Calu3 (cell line): ENCODE measurements around the gene SEC62. TPM values are rescaled to one million over a fixed set of nuclear protein-coding genes. Genes with fewer than 3 reads are reported as not detected.
A peak's percentile ranks its signal among the peaks of the same experiment; 100 is the strongest.

ENCODE experiments used
- BruUV-seq: library from RNA; stranded (reverse); fragments of 400-500 nt; replicated peaks from 2 replicates; lab custom pipeline; 2021; lab: Mats Ljungman, UMichigan
- CTCF ChIA-PET: fragments of 300-600 bp; sonication (Branson Sonifier 250); formaldehyde crosslinking; loops from one replicate; lab custom pipeline; 2022; ENCODE audit warnings: antibody characterized with exemption; lab: Charles Lee
- DNase-seq: peaks from one replicate; pipeline ENCODE4 v3.0.0; 2022
- H3K27ac Mint-ChIP-seq: one replicate; pipeline ENCODE4 v1.8.0; 2022; ENCODE audit warnings: mixed read lengths; ENCODE audit not compliant: unreplicated experiment
- H3K27me3 Mint-ChIP-seq: one replicate; pipeline ENCODE4 v1.8.0; 2022; ENCODE audit warnings: mixed read lengths; ENCODE audit not compliant: unreplicated experiment
- H3K36me3 Mint-ChIP-seq: one replicate; pipeline ENCODE4 v1.8.0; 2022; ENCODE audit warnings: mild to moderate bottlenecking, moderate library complexity, mixed read lengths; ENCODE audit not compliant: insufficient read depth, unreplicated experiment
- H3K4me1 Mint-ChIP-seq: one replicate; pipeline ENCODE4 v1.8.0; 2022; ENCODE audit warnings: mild to moderate bottlenecking, low read depth, mixed read lengths; ENCODE audit not compliant: unreplicated experiment
- H3K4me3 Mint-ChIP-seq: one replicate; pipeline ENCODE4 v1.8.0; 2022; ENCODE audit warnings: mild to moderate bottlenecking, low read depth, moderate library complexity, mixed read lengths; ENCODE audit not compliant: unreplicated experiment
- H3K9me3 Mint-ChIP-seq: one replicate; pipeline ENCODE4 v1.8.0; 2022; ENCODE audit warnings: low read depth, mixed read lengths; ENCODE audit not compliant: unreplicated experiment
- intact Hi-C: fragments of 100-400 bp; cut with micrococcal nuclease; formaldehyde crosslinking; loops from one replicate; pipeline ENCODE4 v1.10.0; 2022; ENCODE audit not compliant: unreplicated experiment
- total RNA-seq: library from RNA; stranded (reverse); gene quantifications from 2 replicates; pipeline ENCODE4 v1.2.3, GENCODE V29; 2022
- TF ChIP-seq, protein P1 (sequence below): fragments of 200-600 bp; IDR thresholded peaks from one replicate; pipeline ENCODE4 v1.8.0; 2022; ENCODE audit warnings: antibody characterized with exemption; ENCODE audit not compliant: unreplicated experiment

Gene SEC62
- total RNA-seq, 1 experiment from 2014 or later, result 148 TPM

DNA sequence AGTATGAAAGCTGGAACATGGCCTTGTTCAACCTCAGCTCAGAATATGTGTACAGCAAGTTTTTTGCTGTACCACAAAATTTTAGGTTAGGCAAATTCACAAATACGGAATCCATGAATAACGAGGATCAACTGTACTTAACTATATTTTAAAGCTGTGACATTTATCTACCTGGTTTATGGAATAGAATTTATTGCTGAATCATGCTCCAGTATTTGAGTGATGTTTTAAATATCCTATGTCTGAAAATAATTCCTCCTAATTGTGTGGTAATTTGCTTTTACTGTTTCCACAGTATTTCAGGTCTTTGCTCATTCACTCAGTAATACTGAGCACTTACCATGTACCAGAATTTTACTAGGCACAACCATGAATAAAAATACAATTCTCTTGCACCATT, 29.5 kb downstream of the SEC62 start:
- H3K4me3 Mint-ChIP-seq, result no peak overlapping the region
- H3K27ac Mint-ChIP-seq, result no peak overlapping the region
- H3K36me3 Mint-ChIP-seq, result peaks cover 17% of the 10 kb centered on the region
- H3K4me1 Mint-ChIP-seq, result peaks cover 11% of the 10 kb centered on the region
- no peaks in the 10 kb centered on the region for H3K9me3 Mint-ChIP-seq
- no TSS peak for BruUV-seq
- TF ChIP-seq, protein P1, sequence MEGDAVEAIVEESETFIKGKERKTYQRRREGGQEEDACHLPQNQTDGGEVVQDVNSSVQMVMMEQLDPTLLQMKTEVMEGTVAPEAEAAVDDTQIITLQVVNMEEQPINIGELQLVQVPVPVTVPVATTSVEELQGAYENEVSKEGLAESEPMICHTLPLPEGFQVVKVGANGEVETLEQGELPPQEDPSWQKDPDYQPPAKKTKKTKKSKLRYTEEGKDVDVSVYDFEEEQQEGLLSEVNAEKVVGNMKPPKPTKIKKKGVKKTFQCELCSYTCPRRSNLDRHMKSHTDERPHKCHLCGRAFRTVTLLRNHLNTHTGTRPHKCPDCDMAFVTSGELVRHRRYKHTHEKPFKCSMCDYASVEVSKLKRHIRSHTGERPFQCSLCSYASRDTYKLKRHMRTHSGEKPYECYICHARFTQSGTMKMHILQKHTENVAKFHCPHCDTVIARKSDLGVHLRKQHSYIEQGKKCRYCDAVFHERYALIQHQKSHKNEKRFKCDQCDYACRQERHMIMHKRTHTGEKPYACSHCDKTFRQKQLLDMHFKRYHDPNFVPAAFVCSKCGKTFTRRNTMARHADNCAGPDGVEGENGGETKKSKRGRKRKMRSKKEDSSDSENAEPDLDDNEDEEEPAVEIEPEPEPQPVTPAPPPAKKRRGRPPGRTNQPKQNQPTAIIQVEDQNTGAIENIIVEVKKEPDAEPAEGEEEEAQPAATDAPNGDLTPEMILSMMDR, result no peak
- intact Hi-C loops, result no loop called here
- DNase-seq, result no peak
- H3K27me3 Mint-ChIP-seq, result no peaks in the 10 kb centered on the region
- CTCF ChIA-PET, result no interaction called here

DNA sequence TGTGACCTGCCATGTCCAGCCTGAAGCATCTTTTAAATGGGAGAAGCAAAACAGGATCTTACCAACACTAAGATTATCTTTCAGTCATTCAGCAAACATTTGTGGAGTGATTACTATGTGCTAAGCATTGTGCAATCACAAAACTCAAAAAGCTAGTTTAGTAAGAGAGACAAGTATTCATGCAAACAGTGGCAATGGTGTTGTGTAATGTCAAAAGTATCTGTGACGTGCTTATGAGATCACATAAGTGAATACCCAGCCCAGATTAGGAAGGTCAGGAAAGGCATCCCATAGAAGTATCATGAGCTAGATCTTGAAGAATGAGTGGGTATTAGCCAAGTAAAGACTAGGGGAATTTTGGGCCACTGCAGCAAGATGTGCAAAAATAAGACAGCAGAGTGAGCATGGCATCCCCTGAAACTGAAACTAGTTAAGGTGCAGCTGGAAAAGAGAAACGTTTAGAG, 32.1 kb downstream of the SEC62 start:
- TF ChIP-seq, protein P1, result no peak
- CTCF ChIA-PET, result interaction anchor here (1.0 kb wide), 1 partner anchor 21 kb away, joined by 3 read pairs; no protein-coding TSS in a partner anchor
- peaks cover 12% of the 10 kb centered on the region for H3K36me3 Mint-ChIP-seq
- H3K27me3 Mint-ChIP-seq, result no peaks in the 10 kb centered on the region
- intact Hi-C loops, result no loop called here
- BruUV-seq, result no TSS peak
- no peak for DNase-seq
- peak overlapping the region; percentile 40 for H3K27ac Mint-ChIP-seq
- H3K9me3 Mint-ChIP-seq, result no peaks in the 10 kb centered on the region
- H3K4me1 Mint-ChIP-seq, result peaks cover 13% of the 10 kb centered on the region
- no peak overlapping the region for H3K4me3 Mint-ChIP-seq

- H3K36me3 Mint-ChIP-seq, result peaks cover 12% of the 10 kb centered on the region
- no peak for DNase-seq
- CTCF ChIA-PET, result interaction anchor here (1.0 kb wide), 1 partner anchor 20 kb away, joined by 3 read pairs; no protein-coding TSS in a partner anchor
- peaks cover 19% of the 10 kb centered on the region for H3K4me1 Mint-ChIP-seq
- intact Hi-C loops, result no loop called here
- no peaks in the 10 kb centered on the region for H3K9me3 Mint-ChIP-seq
- no TSS peak for BruUV-seq
- no peak overlapping the region for H3K27ac Mint-ChIP-seq
- no peaks in the 10 kb centered on the region for H3K27me3 Mint-ChIP-seq
- TF ChIP-seq, protein P1, result no peak
- H3K4me3 Mint-ChIP-seq, result no peak overlapping the region
Measured at GRCh38 chr3:169999433-169999832, 32.8 kb downstream of the SEC62 start.

GRCh38 chr3:170000051-170000450, 33.4 kb downstream of the SEC62 start:
- H3K36me3 Mint-ChIP-seq, result peaks cover 12% of the 10 kb centered on the region
- H3K27ac Mint-ChIP-seq, result no peak overlapping the region
- no peaks in the 10 kb centered on the region for H3K9me3 Mint-ChIP-seq
- H3K4me3 Mint-ChIP-seq, result no peak overlapping the region
- TF ChIP-seq, protein P1, result no peak
- no peak for DNase-seq
- no peaks in the 10 kb centered on the region for H3K27me3 Mint-ChIP-seq
- no TSS peak for BruUV-seq
- peaks cover 19% of the 10 kb centered on the region for H3K4me1 Mint-ChIP-seq
- intact Hi-C loops, result no loop called here
- CTCF ChIA-PET, result no interaction called here
